GM18526 (cell line): ENCODE results near the gene TM9SF1.

ENCODE experiments used
- POLR2A ChIP-seq: IDR thresholded peaks from 3 replicates; pipeline ENCODE4 v1.6.1; 2011; ENCODE audit not compliant: insufficient read length; ENCODE audit errors: extremely low read depth

The TM9SF1 gene

GRCh38 chr14:24195186-24196070 lies at the start of gene TM9SF1:
TM9SF1 (minus strand) TSS chr14:24195441; CDS start chr14:24195019, 422 bp downstream.
- peak; percentile 76 for TF ChIP-seq POLR2A

- TF ChIP-seq POLR2A = no peak
These were observed 48.1 kb upstream of the TM9SF1 start for GRCh38 chr14:24243336-24243836.

- TF ChIP-seq POLR2A = no peak
These were observed 46.7 kb upstream of the TM9SF1 start for GRCh38 chr14:24241829-24242443.

GRCh38 chr14:24240110-24240918 lies 45.1 kb upstream of the TM9SF1 start:
- TF ChIP-seq POLR2A = no peak

GRCh38 chr14:24238527-24239037 lies 43.3 kb upstream of the TM9SF1 start:
- TF ChIP-seq POLR2A = no peak

- no peak for TF ChIP-seq POLR2A
These were observed 42.9 kb upstream of the TM9SF1 start for GRCh38 chr14:24238123-24238522.

- TF ChIP-seq POLR2A = no peak
These were observed 42.3 kb upstream of the TM9SF1 start for GRCh38 chr14:24237463-24237955.

- no peak for TF ChIP-seq POLR2A
These were observed 41.6 kb upstream of the TM9SF1 start for GRCh38 chr14:24236689-24237462.

GRCh38 chr14:24235804-24236688 lies 40.8 kb upstream of the TM9SF1 start:
- TF ChIP-seq POLR2A = no peak

- TF ChIP-seq POLR2A = no peak
These were observed 39.1 kb upstream of the TM9SF1 start for GRCh38 chr14:24234095-24235005.

GRCh38 chr14:24233538-24233866 lies 38.3 kb upstream of the TM9SF1 start:
- TF ChIP-seq POLR2A = no peak
